Erythroblast (primary cell): ENCODE measurements around the gene MRPL28.

Source experiments
- GATA1 ChIP-seq: IDR thresholded peaks from 2 replicates; pipeline ENCODE4 v1.6.1; 2011; ENCODE audit warnings: low read depth, mild to moderate bottlenecking, control low read depth, low read length, moderate library complexity
- POLR2A ChIP-seq: IDR thresholded peaks from 2 replicates; pipeline ENCODE4 v1.6.1; 2011; ENCODE audit warnings: mild to moderate bottlenecking, low read length

DNA sequence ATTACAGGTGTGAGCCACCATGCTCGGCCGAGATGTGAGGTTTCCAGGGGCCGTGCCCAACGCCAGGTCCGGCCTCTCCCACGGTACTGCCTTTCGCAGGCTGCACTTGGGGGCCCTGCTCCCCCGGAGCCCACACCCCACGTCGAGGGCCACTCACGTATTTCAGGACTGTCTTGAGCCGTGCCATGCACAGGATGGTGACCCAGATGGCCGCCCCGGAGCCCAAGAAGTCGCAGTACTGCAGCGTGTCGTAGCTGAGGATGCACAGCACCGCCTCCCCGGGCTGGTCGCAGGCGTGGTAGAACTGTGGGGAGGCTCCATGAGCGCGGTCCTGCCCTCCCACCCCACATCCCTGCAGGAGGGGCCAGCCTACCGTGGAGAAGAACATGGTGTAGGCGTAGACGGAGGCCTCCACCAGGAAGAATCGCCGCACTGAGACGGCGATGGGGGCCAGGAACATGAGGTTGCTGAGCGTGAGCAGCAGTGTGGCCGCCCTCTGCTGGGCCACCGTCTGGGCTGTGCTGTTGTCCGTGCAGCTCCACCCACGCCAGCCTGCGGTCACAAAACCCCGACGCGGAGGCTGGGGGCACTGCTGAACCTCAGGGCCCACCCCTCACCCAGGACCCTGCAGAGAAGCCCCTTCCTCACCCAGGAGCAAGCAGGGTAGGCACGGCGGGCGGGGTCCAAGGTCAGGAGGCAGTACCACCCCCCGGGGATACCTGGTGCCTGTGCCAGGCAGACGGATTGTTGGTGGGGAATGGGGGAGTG, 3.7 kb upstream of the MRPL28 start:
- TF ChIP-seq GATA1 (no peak), POLR2A (no peak)
